Left ventricle myocardium inferior (tissue), 1 donor: ENCODE measurements around the gene MICAL3. TPM values are rescaled to one million over a fixed set of nuclear protein-coding genes. Genes with fewer than 3 reads are reported as not detected.
A peak's percentile ranks its signal among the peaks of the same experiment; 100 is the strongest.

Experiments used
- DNase-seq: peaks from one replicate; pipeline ENCODE4 v3.0.0-alpha.2; 2020
- H3K27ac ChIP-seq: fragments of 200-600 bp; replicated peaks from 2 replicates; pipeline ENCODE4 v1.8.0; 2021
- H3K27me3 ChIP-seq: fragments of 200-600 bp; 2 replicates; pipeline ENCODE4 v1.8.0; 2021; ENCODE audit warnings: low read depth
- H3K36me3 ChIP-seq: fragments of 200-600 bp; 2 replicates; pipeline ENCODE4 v1.8.0; 2021
- H3K4me1 ChIP-seq: fragments of 200-600 bp; 2 replicates; pipeline ENCODE4 v1.8.0; 2021
- H3K4me3 ChIP-seq: fragments of 200-600 bp; 2 replicates; pipeline ENCODE4 v1.8.0; 2021; ENCODE audit warnings: mild to moderate bottlenecking, moderate library complexity
- H3K9me3 ChIP-seq: fragments of 200-600 bp; replicated peaks from 2 replicates; pipeline ENCODE4 v1.8.0; 2021
- intact Hi-C: fragments of 100-400 bp; cut with micrococcal nuclease; formaldehyde crosslinking; loops from one replicate; pipeline ENCODE4 v1.11.0; 2022
- total RNA-seq: library from RNA; stranded (reverse); fragmentation: NEBNext Ultra II Directional; extraction: Animal tissue kit (Norgen Biotek cat#: 25700); gene quantifications from one replicate; pipeline ENCODE4 v1.2.1, GENCODE V29; 2021
- TF ChIP-seq, protein P1 (sequence below): fragments of 200-600 bp; IDR thresholded peaks from 2 replicates; pipeline ENCODE4 v1.8.0; 2021; ENCODE audit warnings: antibody characterized with exemption, mild to moderate bottlenecking, borderline replicate concordance
- donor health status: DM: no; HTN: yes; CAD: no; lungs with severe emphysema.

Gene MICAL3
- total RNA-seq, 1 donor from 2014 or later, result 92.5 TPM

DNA sequence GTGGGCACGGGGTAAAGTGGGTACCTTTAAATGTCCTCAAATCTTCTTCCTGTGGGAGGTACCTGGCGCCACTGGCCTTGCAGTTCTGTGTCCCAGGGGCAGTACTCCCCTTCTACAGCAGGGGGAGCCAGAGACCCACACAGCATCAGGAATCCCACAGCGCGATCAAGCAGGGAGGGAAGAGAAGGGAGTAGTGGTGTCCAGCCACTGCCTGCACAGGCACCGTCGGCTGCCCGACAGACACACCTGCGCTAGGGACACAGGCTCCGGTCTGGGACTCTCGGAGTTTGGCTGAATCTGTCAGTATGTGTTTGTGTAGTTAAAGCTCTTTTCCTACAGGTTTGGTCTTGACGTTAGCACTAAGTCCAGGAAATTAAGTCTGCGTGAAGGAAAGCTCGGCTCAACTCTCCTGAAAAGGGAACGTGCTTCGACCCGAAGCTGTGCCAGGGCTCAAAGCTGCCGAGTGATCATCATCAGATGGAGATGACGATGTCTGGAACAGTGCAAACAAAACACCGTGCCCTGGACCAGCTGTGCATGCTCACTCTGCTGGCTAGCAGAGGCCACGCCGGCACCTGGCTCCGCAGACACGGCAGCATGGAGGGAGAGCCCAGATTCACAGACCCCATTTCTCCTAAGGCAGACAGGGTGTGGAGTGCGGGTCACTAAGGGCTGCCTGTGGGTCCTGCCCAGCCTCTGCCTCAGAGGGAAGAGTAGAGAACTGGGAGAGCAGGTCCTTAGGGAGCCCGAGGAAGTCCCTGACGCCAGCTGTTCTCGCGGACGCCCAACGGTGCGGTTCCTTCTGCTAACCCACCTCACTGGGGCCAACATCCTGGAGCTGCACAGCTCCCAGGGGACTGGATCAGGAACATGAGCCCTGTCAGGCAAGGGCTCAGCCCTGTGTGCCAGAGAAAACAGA lies 194.1 kb downstream of the MICAL3 start:
- H3K4me1 ChIP-seq, result peaks cover 71% of the 10 kb centered on the region
- H3K9me3 ChIP-seq, result no peaks in the 10 kb centered on the region
- peak overlapping the region; percentile 24 for H3K4me3 ChIP-seq
- H3K27me3 ChIP-seq, result no peaks in the 10 kb centered on the region
- peaks cover 24% of the 10 kb centered on the region for H3K36me3 ChIP-seq
- H3K27ac ChIP-seq, result peak overlapping the region; percentile 80
- DNase-seq, result peak; percentile 83
- intact Hi-C loops, result loop anchor here (2.0 kb wide), 1 partner anchor 246 kb away; the partner anchor contains the start of gene PEX26
- TF ChIP-seq, protein P1, sequence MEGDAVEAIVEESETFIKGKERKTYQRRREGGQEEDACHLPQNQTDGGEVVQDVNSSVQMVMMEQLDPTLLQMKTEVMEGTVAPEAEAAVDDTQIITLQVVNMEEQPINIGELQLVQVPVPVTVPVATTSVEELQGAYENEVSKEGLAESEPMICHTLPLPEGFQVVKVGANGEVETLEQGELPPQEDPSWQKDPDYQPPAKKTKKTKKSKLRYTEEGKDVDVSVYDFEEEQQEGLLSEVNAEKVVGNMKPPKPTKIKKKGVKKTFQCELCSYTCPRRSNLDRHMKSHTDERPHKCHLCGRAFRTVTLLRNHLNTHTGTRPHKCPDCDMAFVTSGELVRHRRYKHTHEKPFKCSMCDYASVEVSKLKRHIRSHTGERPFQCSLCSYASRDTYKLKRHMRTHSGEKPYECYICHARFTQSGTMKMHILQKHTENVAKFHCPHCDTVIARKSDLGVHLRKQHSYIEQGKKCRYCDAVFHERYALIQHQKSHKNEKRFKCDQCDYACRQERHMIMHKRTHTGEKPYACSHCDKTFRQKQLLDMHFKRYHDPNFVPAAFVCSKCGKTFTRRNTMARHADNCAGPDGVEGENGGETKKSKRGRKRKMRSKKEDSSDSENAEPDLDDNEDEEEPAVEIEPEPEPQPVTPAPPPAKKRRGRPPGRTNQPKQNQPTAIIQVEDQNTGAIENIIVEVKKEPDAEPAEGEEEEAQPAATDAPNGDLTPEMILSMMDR, result peak; percentile 100

DNA sequence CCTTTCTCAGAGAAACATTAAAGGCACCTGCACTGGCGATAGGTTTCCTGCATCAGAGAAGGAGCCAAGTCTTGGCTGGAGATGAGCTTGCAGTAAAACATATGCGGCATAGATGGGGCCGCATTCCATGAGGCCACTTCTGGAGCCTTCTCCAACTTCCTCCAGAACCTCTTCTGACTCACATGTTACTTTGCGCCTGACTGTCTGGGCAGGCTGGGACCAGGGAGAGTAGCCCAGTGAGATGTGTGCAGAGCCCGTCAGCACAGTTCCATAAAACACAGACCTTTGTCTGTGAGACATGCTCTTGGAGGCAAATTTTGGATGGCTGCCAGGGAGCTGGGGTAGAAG lies 194.7 kb downstream of the MICAL3 start:
- no peak for DNase-seq
- Histone ChIP-seq H3K36me3 (peaks cover 26% of the 10 kb centered on the region), H3K27ac (peak overlapping the region; percentile 80), H3K4me3 (no peak overlapping the region), H3K4me1 (peaks cover 69% of the 10 kb centered on the region), H3K27me3 (no peaks in the 10 kb centered on the region), H3K9me3 (no peaks in the 10 kb centered on the region)
- intact Hi-C loops, result loop anchor here (2.0 kb wide), 1 partner anchor 247 kb away; the partner anchor contains the start of gene PEX26
- TF ChIP-seq, protein P1, result no peak

DNA sequence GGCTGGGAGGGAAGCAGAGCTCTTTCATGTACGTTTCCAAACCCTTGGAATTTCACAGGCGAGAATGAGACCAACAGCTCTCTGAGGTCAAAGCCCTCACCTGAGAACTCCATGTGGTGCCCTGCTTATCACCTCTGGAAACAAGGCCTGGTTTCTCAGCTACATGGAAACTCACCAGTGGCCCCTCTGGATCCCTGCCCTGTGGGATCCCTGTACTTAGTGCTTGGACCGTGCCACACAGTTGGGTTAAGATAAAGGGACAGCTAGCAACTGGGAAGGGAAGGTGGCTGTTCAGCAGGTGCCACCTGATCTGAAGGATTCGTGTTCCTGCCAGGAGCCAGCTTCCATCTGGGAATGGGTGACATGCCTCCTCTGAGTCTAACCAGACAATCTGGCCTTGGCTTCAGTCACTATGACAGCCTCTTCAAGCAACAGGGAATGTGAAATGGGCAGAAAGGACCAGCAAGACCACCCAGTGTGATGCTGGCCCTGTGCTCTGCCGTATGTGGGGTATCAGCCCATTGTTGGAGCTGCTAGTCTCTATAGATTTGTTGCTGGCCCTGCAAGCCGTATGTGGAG lies 195.8 kb downstream of the MICAL3 start:
- H3K36me3 ChIP-seq, result peaks cover 26% of the 10 kb centered on the region
- TF ChIP-seq, protein P1, result no peak
- H3K4me1 ChIP-seq, result peaks cover 70% of the 10 kb centered on the region
- H3K4me3 ChIP-seq, result no peak overlapping the region
- H3K27ac ChIP-seq, result peak overlapping the region; percentile 57
- no peak for DNase-seq
- intact Hi-C loops, result no loop called here
- no peaks in the 10 kb centered on the region for H3K27me3 ChIP-seq
- H3K9me3 ChIP-seq, result no peaks in the 10 kb centered on the region

DNA sequence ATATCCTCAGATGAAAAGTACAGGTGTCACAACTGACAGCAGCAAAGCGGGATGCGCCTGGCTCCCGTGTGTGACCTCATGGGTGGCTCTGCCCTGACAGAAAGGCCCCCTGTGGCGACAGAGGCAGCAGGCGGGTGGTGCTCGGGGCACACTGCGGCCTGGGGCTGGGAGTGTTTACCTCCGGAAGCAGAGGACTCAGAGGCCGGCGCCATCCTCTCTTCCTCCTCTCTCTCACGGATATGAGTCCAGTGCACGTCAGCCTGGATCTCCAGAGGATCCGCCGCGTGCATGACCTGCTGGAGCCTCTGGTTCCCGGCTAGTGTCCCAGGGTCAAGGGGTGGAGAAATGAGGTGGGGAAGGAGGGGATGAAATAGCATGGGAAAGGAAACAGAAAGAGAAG lies 196.9 kb downstream of the MICAL3 start:
- H3K9me3 ChIP-seq, result no peaks in the 10 kb centered on the region
- TF ChIP-seq, protein P1, result no peak
- no peaks in the 10 kb centered on the region for H3K27me3 ChIP-seq
- H3K27ac ChIP-seq, result peak overlapping the region; percentile 57
- H3K36me3 ChIP-seq, result peaks cover 32% of the 10 kb centered on the region
- intact Hi-C loops, result no loop called here
- no peak for DNase-seq
- H3K4me3 ChIP-seq, result no peak overlapping the region
- H3K4me1 ChIP-seq, result peaks cover 60% of the 10 kb centered on the region

DNA sequence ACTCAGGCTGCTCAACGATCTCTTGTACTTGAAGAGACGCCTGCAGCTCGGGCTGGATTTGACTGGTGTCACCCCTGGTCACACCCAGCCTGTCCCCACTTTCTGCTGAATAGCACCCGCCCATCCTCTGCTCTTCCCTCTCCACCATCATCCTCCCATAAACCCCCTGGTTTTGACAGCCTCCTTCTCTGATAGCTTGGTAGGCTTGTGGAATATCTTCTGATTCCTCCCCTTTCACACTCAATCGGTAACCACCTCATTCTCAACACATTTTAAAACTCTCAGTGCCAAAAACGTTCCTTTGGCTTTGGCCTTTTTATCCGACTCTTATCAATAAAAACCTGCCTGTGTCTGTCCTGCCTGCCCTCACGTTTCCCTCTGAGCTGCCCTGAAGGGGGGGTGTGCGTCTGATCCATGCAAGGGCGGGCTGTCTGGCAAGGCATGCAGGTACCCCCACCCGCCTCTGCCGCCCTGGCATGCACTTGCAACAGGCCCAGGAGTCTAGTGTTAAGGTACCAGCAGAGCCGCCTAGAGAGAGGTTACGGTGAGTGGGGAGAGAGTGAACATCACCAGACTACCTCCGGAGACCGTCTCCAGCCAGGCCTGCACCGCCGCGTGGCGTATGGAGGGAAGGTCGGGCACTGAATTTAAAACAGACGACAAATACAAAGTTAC lies 198.3 kb downstream of the MICAL3 start:
- TF ChIP-seq, protein P1, result no peak
- intact Hi-C loops, result no loop called here
- peaks cover 46% of the 10 kb centered on the region for H3K36me3 ChIP-seq

More for the DNA sequence above, 198.3 kb downstream of the MICAL3 start:
- Histone ChIP-seq H3K27ac (no peak overlapping the region), H3K9me3 (no peaks in the 10 kb centered on the region), H3K4me1 (peaks cover 45% of the 10 kb centered on the region), H3K4me3 (no peak overlapping the region), H3K27me3 (no peaks in the 10 kb centered on the region)
- DNase-seq, result no peak
